Neutrophil (primary cell): ENCODE data around the gene ACSL4.

ENCODE experiments used
- H3K27ac ChIP-seq: fragments of 200-600 bp; sonication (generic); 2 replicates; pipeline ENCODE4 v1.5.1; 2016; ENCODE audit warnings: mild to moderate bottlenecking, moderate library complexity
- H3K27me3 ChIP-seq: fragments of 200-600 bp; sonication (generic); 2 replicates; pipeline ENCODE4 v1.6.0; 2016; ENCODE audit warnings: mild to moderate bottlenecking
- H3K36me3 ChIP-seq: fragments of 200-600 bp; sonication (generic); 2 replicates; pipeline ENCODE4 v1.5.1; 2017
- H3K4me1 ChIP-seq, 2 experiments: fragments of 200-600 bp in 1 of 2; sonication (generic) in 1 of 2; 1 replicate in 1 of 2; 2 replicates in 1 of 2; pipeline versions ENCODE4 v1.5.1 to v1.6.1; 2013 to 2016; ENCODE audit warnings: low read depth in 1 of 2, low read length in 1 of 2, mild to moderate bottlenecking in 1 of 2, moderate library complexity in 1 of 2; ENCODE audit not compliant: control insufficient read depth in 1 of 2, insufficient read depth in 1 of 2
- H3K4me3 ChIP-seq, 2 experiments: fragments of 200-600 bp in 1 of 2; sonication (generic) in 1 of 2; 1 replicate in 1 of 2; 2 replicates in 1 of 2; pipeline ENCODE4 v1.5.1; 2013 to 2016; ENCODE audit warnings: low read depth in 1 of 2, low read length in 1 of 2, mild to moderate bottlenecking in 1 of 2, moderate library complexity in 1 of 2
- H3K9me3 ChIP-seq: fragments of 200-600 bp; sonication (generic); 2 replicates; pipeline ENCODE4 v1.5.1; 2016
- TF ChIP-seq, protein P1 (sequence below): fragments of 200-600 bp; sonication (generic); IDR thresholded peaks from 2 replicates; pipeline ENCODE4 v1.5.1; 2016; ENCODE audit warnings: antibody characterized with exemption

The ACSL4 gene

DNA sequence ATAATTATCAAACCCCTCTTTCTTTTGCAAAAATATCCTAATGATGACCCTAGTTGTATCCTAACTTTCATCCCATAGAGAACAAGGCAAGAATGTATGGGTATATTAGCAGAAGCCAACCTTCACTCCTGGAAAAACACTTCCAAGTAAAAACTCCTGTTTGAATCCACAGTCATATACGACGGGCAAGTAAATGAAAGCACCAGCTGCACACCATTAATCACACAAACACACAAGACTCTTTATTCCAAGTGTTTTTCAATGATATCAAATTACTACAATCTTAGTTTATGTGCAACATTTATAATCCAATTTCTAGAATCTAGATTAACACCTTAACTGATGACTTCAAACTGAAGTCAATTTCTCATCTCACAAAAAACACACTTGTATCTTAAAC is 22.9 kb downstream of the ACSL4 start:
- TF ChIP-seq, protein P1, sequence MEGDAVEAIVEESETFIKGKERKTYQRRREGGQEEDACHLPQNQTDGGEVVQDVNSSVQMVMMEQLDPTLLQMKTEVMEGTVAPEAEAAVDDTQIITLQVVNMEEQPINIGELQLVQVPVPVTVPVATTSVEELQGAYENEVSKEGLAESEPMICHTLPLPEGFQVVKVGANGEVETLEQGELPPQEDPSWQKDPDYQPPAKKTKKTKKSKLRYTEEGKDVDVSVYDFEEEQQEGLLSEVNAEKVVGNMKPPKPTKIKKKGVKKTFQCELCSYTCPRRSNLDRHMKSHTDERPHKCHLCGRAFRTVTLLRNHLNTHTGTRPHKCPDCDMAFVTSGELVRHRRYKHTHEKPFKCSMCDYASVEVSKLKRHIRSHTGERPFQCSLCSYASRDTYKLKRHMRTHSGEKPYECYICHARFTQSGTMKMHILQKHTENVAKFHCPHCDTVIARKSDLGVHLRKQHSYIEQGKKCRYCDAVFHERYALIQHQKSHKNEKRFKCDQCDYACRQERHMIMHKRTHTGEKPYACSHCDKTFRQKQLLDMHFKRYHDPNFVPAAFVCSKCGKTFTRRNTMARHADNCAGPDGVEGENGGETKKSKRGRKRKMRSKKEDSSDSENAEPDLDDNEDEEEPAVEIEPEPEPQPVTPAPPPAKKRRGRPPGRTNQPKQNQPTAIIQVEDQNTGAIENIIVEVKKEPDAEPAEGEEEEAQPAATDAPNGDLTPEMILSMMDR, result no peak
- peak overlapping the region in 1 of 2 experiments; percentile 41 for H3K4me3 ChIP-seq
- H3K36me3 ChIP-seq, result no peaks in the 10 kb centered on the region
- no peaks in the 10 kb centered on the region for H3K27me3 ChIP-seq
- no peaks in the 10 kb centered on the region for H3K9me3 ChIP-seq
- peaks cover 65 to 80% of the 10 kb centered on the region in 2 experiments for H3K4me1 ChIP-seq
- H3K27ac ChIP-seq, result peak overlapping the region; percentile 89

DNA sequence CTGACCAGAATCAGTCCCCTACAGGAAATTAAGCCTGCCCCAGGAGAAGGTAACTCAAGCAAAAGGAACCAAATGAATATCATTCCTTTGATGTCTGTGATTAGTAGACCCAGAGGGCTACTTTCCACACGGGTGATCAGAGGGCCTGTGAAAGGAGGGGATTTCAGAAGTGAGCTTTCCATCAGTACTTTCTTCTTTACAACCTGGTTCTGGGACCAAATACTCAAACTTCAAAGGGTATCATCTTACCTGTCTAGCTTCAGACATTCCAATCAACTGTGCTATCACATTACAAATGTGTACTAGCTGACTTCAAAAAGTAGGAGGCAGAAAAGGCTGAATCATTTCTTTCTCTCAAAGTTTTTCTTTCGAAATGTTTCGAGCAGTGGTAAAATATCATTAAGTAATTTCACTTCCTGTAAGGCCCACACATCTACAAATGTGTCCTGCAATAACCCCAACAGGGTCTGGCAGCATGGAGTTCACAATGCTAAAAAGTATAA is 23.9 kb downstream of the ACSL4 start:
- peak overlapping the region; percentile 89 for H3K27ac ChIP-seq
- peak overlapping the region; percentile 41 to 43 for H3K4me3 ChIP-seq
- H3K36me3 ChIP-seq, result no peaks in the 10 kb centered on the region
- TF ChIP-seq, protein P1, result no peak
- H3K27me3 ChIP-seq, result no peaks in the 10 kb centered on the region
- peaks cover 58 to 72% of the 10 kb centered on the region in 2 experiments for H3K4me1 ChIP-seq
- H3K9me3 ChIP-seq, result no peaks in the 10 kb centered on the region

- Histone ChIP-seq H3K27ac (peak overlapping the region; percentile 89), H3K9me3 (no peaks in the 10 kb centered on the region), H3K36me3 (no peaks in the 10 kb centered on the region), H3K4me1 (peaks cover 58 to 63% of the 10 kb centered on the region in 2 experiments), H3K27me3 (no peaks in the 10 kb centered on the region), H3K4me3 (peak overlapping the region; percentile 17 to 41)
- TF ChIP-seq, protein P1, result no peak
Observed at GRCh38 chrX:109707720-109708119, 25.3 kb downstream of the ACSL4 start.

DNA sequence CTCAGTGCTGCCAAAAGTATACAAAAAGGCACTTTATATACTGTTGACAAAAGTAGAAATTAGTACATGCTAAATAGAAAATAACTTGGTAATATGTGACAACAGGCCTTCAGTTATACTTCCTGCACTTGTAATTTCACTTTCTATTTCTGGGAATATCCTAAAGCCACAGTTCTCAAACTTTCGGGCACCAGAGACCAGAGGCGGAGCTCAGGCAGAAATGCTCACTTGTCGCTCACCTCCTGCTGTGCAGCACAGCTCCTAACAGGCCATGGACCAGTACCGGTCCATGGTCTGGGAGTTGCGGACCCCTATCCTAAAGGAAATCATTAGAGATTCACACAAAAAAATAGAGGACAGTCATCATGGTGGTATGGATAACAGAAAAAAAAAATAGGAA is 25.7 kb downstream of the ACSL4 start:
- TF ChIP-seq, protein P1, result no peak
- no peaks in the 10 kb centered on the region for H3K36me3 ChIP-seq
- peak overlapping the region; percentile 89 for H3K27ac ChIP-seq
- H3K9me3 ChIP-seq, result no peaks in the 10 kb centered on the region
- H3K4me3 ChIP-seq, result peak overlapping the region; percentile 17 to 41
- H3K27me3 ChIP-seq, result no peaks in the 10 kb centered on the region
- H3K4me1 ChIP-seq, result peaks cover 58 to 59% of the 10 kb centered on the region in 2 experiments

DNA sequence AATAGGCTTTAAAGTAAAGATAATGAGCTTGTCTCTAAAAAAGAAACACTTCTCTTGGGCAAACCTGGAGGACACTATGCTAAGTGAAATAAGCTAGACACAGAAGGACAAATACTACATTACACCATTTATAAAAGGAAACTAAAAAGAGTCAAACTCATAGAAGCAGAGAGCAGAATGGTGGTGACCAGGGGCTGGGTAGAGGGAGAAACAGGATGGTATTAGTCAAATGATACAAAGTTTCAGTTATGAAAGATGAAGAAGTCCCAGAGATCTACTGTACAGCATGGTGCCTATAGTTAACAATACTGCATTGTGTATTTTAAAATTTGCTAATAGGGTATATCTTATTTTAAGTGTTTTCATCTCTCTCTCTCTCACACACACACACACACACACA is 28.5 kb downstream of the ACSL4 start:
- TF ChIP-seq, protein P1, result no peak
- H3K9me3 ChIP-seq, result no peaks in the 10 kb centered on the region
- H3K27me3 ChIP-seq, result no peaks in the 10 kb centered on the region
- H3K4me1 ChIP-seq, result peaks cover 33 to 34% of the 10 kb centered on the region in 2 experiments
- H3K27ac ChIP-seq, result no peak overlapping the region
- H3K4me3 ChIP-seq, result no peak overlapping the region
- H3K36me3 ChIP-seq, result no peaks in the 10 kb centered on the region

DNA sequence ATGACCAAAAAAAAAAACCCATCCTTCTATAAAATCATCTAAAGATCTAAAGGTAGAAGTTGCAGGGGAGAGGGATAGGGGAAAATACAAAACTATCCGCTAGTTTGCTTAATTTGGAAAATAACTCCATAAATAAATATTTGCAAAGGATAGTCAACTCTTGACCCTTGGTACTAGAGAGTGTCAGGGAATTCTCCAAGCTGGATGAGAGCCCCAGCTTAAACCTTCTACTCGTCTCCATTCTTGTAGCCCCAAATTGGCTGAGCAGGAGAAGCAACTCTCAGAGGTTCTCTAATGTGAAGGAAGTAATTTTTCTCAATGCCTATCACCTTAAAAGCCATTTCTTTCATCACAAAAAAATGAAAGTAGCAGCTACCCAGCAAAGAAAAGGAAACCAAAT is 35.2 kb downstream of the ACSL4 start:
- Histone ChIP-seq H3K27ac (peak overlapping the region; percentile 52), H3K36me3 (no peaks in the 10 kb centered on the region), H3K9me3 (no peaks in the 10 kb centered on the region), H3K27me3 (no peaks in the 10 kb centered on the region), H3K4me3 (no peak overlapping the region), H3K4me1 (peaks cover 5 to 10% of the 10 kb centered on the region in 2 experiments)
- TF ChIP-seq, protein P1, result no peak
